Measurements from ENCODE around the gene MAN1B1. TPM values are rescaled to one million over a fixed set of nuclear protein-coding genes. Genes with fewer than 3 reads are reported as not detected.

Gene MAN1B1
- total and polyA plus RNA-seq, 2 of the 8 experiments (the other 6 are each of a cell fraction or from before 2014, with no cell fraction given): 33.7 to 36.3 TPM

- TF ChIP-seq, protein P1, sequence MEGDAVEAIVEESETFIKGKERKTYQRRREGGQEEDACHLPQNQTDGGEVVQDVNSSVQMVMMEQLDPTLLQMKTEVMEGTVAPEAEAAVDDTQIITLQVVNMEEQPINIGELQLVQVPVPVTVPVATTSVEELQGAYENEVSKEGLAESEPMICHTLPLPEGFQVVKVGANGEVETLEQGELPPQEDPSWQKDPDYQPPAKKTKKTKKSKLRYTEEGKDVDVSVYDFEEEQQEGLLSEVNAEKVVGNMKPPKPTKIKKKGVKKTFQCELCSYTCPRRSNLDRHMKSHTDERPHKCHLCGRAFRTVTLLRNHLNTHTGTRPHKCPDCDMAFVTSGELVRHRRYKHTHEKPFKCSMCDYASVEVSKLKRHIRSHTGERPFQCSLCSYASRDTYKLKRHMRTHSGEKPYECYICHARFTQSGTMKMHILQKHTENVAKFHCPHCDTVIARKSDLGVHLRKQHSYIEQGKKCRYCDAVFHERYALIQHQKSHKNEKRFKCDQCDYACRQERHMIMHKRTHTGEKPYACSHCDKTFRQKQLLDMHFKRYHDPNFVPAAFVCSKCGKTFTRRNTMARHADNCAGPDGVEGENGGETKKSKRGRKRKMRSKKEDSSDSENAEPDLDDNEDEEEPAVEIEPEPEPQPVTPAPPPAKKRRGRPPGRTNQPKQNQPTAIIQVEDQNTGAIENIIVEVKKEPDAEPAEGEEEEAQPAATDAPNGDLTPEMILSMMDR (IDR thresholded peaks at IDR 0.05; ENCODE audit: control extremely low read depth in 1 of 3, insufficient read depth in 1 of 3, low read depth in 1 of 3, low read length in 3 of 3): no peak
- no peak for TF ChIP-seq NRF1 (IDR thresholded peaks at IDR 0.05; ENCODE audit: low read depth, low read length)
- no peak for TF ChIP-seq CREB1 (IDR thresholded peaks at IDR 0.05)
- TF ChIP-seq, protein P2, sequence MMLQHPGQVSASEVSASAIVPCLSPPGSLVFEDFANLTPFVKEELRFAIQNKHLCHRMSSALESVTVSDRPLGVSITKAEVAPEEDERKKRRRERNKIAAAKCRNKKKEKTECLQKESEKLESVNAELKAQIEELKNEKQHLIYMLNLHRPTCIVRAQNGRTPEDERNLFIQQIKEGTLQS (IDR thresholded peaks at IDR 0.05; ENCODE audit: insufficient read depth, low read depth, low read length): no peak
- no peak for TF ChIP-seq SIRT6 (IDR thresholded peaks at IDR 0.05; ENCODE audit: low read length)
- TF ChIP-seq SP4 (IDR thresholded peaks at IDR 0.05; ENCODE audit: low read length): no peak
- no peak for TF ChIP-seq CBX5 (IDR thresholded peaks at IDR 0.05; ENCODE audit: low read depth, low read length)
- TF ChIP-seq SIN3A (conservative IDR thresholded peaks at IDR 0.05 in 1 of 2, IDR thresholded peaks at IDR 0.05 in 1 of 2; ENCODE audit: low read depth in 1 of 2, low read length in 2 of 2): no peak
- no peak for TF ChIP-seq PHF8 (conservative IDR thresholded peaks at IDR 0.05; ENCODE audit: low read depth, low read length)
- no peak for TF ChIP-seq CHD2 (IDR thresholded peaks at IDR 0.05; ENCODE audit: low read length)
- no peak overlapping the region for H4K91ac ChIP-seq (replicated peaks; ENCODE audit: insufficient read length, low read length)
- H3K4me3 ChIP-seq (ENCODE audit: extremely low read depth in 1 of 4, insufficient read depth in 2 of 4, low read depth in 3 of 4, low read length in 4 of 4): no peak overlapping the region
- H3K4ac ChIP-seq (replicated peaks; ENCODE audit: insufficient read length, low read depth, low read length): no peak overlapping the region
- H3K18ac ChIP-seq (ENCODE audit: extremely low read depth, low read length): no peak overlapping the region
- H2BK120ac ChIP-seq (replicated peaks; ENCODE audit: low read depth, low read length): no peak overlapping the region
- H4K5ac ChIP-seq (ENCODE audit: insufficient read length, low read depth, low read length): no peak overlapping the region
- no peak overlapping the region for H2BK15ac ChIP-seq (ENCODE audit: low read length)
- H2BK20ac ChIP-seq (ENCODE audit: low read length): no peak overlapping the region
- DNase-seq (ENCODE audit: low read depth in 1 of 2, low spot score in 2 of 2) (no peak), FAIRE-seq (no peak)
- CTCF ChIA-PET (ENCODE audit: partially characterized antibody): interaction anchor here (0.6 to 8.6 kb wide), 6 partner anchors 10 to 118 kb away, joined by 3 to 156 read pairs (median 10); partner anchors contain the start of gene SAPCD2
- peaks cover 0 to 2% of the 10 kb centered on the region in 2 experiments for H4K20me1 ChIP-seq (replicated peaks in 1 of 2; ENCODE audit: control insufficient read depth in 1 of 2, insufficient read depth in 2 of 2, low read length in 2 of 2)
- no peak overlapping the region for H2BK12ac ChIP-seq (ENCODE audit: low read depth, low read length)
- H3K79me1 ChIP-seq (ENCODE audit: low read depth, low read length): no peaks in the 10 kb centered on the region
- H3K56ac ChIP-seq (replicated peaks; ENCODE audit: insufficient read length, low read depth, low read length): no peak overlapping the region
- H3K36me3 ChIP-seq (ENCODE audit: control insufficient read depth in 2 of 4, insufficient read depth in 4 of 4, low read length in 3 of 4): no peaks in the 10 kb centered on the region
- no peak overlapping the region for H2AFZ ChIP-seq (ENCODE audit: low read length)
- POLR2A ChIA-PET (ENCODE audit: partially characterized antibody): no interaction called here
- H2AK5ac ChIP-seq (ENCODE audit: low read depth, low read length): no peak overlapping the region
- no peak overlapping the region for H2BK5ac ChIP-seq (ENCODE audit: low read depth, low read length)
- peaks cover 9% of the 10 kb centered on the region; the same call in 1 of the 2 replicates for H3K23me2 ChIP-seq (ENCODE audit: low read depth, low read length)
- peaks cover 10 to 38% (median 32%) of the 10 kb centered on the region in 4 experiments for H3K27me3 ChIP-seq (replicated peaks in 1 of 4; ENCODE audit: control insufficient read depth in 3 of 4, extremely low read depth in 1 of 4, insufficient read depth in 3 of 4, low read length in 3 of 4)
- H3K9ac ChIP-seq (replicated peaks in 1 of 4; ENCODE audit: extremely low read depth in 1 of 4, low read depth in 3 of 4, low read length in 3 of 4): no peak overlapping the region
- H3K9me3 ChIP-seq (ENCODE audit: insufficient read depth in 2 of 2, low read depth in 1 of 2, low read length in 1 of 2): no peaks in the 10 kb centered on the region
- H3K79me2 ChIP-seq (ENCODE audit: control insufficient read depth in 1 of 2, insufficient read depth in 2 of 2, low read length in 2 of 2): no peaks in the 10 kb centered on the region
- H3K4me2 ChIP-seq (ENCODE audit: insufficient read depth in 1 of 2, low read depth in 2 of 2, low read length in 2 of 2): no peak overlapping the region
- H3K23ac ChIP-seq (ENCODE audit: insufficient read length): no peak overlapping the region
- no peak overlapping the region for H3K27ac ChIP-seq (ENCODE audit: low read depth, low read length)
- WGBS, 2 experiments (ENCODE audit: extremely low coverage in 1 of 2, insufficient coverage in 1 of 2, insufficient read length in 1 of 2, insufficient replicate concordance in 2 of 2, low coverage in 1 of 2, low lambda C conversion rate in 2 of 2, missing lambda C conversion rate in 1 of 2): 87% methylated on average over 17 of the region's 17 CpGs; no CpG with 5 or more reads in 1 of the 2 experiments
- H3K4me1 ChIP-seq (replicated peaks in 1 of 4; ENCODE audit: control insufficient read depth in 3 of 4, insufficient read depth in 4 of 4, low read length in 3 of 4): peaks cover 0 to 18% (median 11%) of the 10 kb centered on the region in 4 experiments; a peak in 5 of 7 replicates
- no peak overlapping the region for H4K8ac ChIP-seq (ENCODE audit: extremely low read depth, insufficient read depth, low read length)
- H3K14ac ChIP-seq (ENCODE audit: insufficient read length): no peak overlapping the region
Measured at GRCh38 chr9:137056739-137057415, 29.9 kb upstream of the MAN1B1 start.
